Lower leg skin (tissue), 4 donors: ENCODE results near the gene PACRG. TPM values are rescaled to one million over a fixed set of nuclear protein-coding genes. Genes with fewer than 3 reads are reported as not detected.
A peak's percentile ranks its signal among the peaks of the same experiment; 100 is the strongest.

Experiments
- DNase-seq, 2 donors: peaks; one replicate each; pipeline ENCODE4 v3.0.0-alpha.2; 2019; ENCODE audit warnings: low spot score in 2 of 2
- H3K4me3 ChIP-seq: fragments of 200-600 bp; sonication (generic); 2 replicates; pipeline ENCODE4 v1.5.1; 2017; ENCODE audit warnings: mild to moderate bottlenecking, low read depth; ENCODE audit not compliant: poor library complexity, severe bottlenecking
- POLR2A ChIP-seq, 2 donors: fragments of 450-650 bp; IDR thresholded peaks; one replicate each; pipeline ENCODE4 v1.6.1; 2016 to 2017; ENCODE audit warnings: antibody characterized with exemption in 2 of 2, mild to moderate bottlenecking in 1 of 2, moderate library complexity in 1 of 2
- WGBS, 2 donors: methylation state at CpG; one replicate each; pipeline ENCODE4 v1.1.5; 2018; 5-methylcytosine and 5-hydroxymethylcytosine counted together
- intact Hi-C: fragments of 100-400 bp; cut with DNase I; formaldehyde crosslinking; loops from one replicate; pipeline ENCODE4 v1.15.0; 2023; ENCODE audit warnings: low total_unique reads
- total RNA-seq, 4 donors: library from RNA; depleted of rRNA; stranded (reverse); fragments of >200 nt; gene quantifications; one replicate each; pipeline ENCODE4 v1.1.0, GENCODE V29; 2016
- TF ChIP-seq, protein P1 (sequence below), 3 donors: fragments of 450-650 bp; IDR thresholded peaks; one replicate each; pipeline ENCODE4 v1.5.1; 2016; ENCODE audit warnings: antibody characterized with exemption in 3 of 3, mild to moderate bottlenecking in 3 of 3, moderate library complexity in 2 of 3

Gene PACRG
- total RNA-seq, 4 donors from 2014 or later: 0.38 to 3.9 (median 3.4) TPM; not detected in 1

DNA sequence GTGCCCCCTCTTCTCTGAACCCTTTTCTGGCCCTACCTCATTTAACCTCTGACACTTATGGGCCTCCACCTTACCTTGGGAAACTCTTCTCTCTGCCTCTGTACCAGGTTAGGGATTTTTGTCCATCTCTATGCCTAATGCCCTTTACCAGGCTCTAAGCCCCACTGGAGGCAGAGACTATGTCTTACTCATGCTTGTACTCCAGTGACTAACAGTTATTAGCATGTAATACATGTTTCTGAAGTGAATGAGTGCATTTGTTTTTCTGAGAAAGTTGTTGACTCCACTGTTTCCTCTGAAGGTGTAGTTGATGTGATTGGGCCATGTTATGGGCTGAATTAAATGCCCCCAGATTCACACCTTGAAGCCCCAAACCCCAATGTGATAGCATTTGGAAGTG, 234.3 kb downstream of the PACRG start:
- intact Hi-C loops: no loop called here
- H3K4me3 ChIP-seq: no peak overlapping the region
- DNase-seq: no peak
- TF ChIP-seq, protein P1, sequence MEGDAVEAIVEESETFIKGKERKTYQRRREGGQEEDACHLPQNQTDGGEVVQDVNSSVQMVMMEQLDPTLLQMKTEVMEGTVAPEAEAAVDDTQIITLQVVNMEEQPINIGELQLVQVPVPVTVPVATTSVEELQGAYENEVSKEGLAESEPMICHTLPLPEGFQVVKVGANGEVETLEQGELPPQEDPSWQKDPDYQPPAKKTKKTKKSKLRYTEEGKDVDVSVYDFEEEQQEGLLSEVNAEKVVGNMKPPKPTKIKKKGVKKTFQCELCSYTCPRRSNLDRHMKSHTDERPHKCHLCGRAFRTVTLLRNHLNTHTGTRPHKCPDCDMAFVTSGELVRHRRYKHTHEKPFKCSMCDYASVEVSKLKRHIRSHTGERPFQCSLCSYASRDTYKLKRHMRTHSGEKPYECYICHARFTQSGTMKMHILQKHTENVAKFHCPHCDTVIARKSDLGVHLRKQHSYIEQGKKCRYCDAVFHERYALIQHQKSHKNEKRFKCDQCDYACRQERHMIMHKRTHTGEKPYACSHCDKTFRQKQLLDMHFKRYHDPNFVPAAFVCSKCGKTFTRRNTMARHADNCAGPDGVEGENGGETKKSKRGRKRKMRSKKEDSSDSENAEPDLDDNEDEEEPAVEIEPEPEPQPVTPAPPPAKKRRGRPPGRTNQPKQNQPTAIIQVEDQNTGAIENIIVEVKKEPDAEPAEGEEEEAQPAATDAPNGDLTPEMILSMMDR (IDR thresholded peaks at IDR 0.05): no peak
- no peak for TF ChIP-seq POLR2A (IDR thresholded peaks at IDR 0.05)

DNA sequence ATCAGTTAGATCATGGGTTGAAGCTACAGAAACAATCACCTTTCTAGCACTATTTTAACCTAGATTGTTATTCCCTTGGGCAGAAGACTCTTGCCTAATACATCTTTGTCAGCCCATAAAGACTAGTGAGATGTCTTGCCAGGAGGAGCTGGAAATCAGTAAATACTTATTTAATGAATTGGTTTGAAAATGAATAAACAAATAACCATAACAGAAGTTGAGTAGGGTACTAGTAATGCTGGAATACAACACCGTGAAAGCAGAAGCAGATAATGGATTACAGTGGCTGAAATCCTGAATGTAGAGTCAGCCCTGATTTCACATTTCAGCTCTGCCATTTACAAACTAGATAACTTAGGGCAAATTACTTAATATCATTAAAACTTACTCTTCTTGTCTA, 236.1 kb downstream of the PACRG start:
- no peak overlapping the region for H3K4me3 ChIP-seq
- TF ChIP-seq, protein P1 (IDR thresholded peaks at IDR 0.05): no peak
- no peak for TF ChIP-seq POLR2A (IDR thresholded peaks at IDR 0.05)
- intact Hi-C loops: no loop called here
- 65% methylated on average over 1 of the region's 1 CpG for WGBS, 2 donors
- DNase-seq: no peak

DNA sequence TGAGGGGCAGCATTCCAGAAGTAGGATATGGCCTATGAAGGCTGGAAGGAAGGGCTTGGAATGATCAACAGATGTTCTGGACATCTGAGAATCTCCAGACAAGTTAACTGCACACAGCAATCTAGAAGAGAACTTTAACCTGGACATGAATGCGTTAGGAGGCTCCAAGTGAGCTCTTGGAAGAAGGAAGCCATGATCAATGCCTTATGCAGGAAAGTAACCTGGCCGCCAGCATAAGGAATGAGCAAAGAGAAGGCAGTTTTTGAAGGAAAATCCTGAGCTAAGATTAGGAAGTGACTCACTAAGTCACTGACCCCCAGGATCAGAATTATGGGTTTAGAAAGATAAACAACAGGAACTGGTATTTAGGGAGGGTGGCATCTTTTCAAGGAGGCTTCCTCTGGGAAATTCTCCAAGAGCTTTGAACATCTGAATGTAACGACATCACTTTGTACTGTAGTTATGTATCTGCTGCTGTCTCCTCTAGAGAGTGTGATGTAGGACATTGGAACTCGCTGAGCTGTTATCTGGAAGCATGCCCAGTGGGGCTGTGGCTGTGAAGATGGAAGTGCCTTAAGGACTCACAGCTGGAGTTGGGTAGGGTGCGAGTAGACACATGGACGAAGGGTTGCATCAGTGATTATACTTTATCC, 236.8 kb downstream of the PACRG start:
- TF ChIP-seq POLR2A (IDR thresholded peaks at IDR 0.05): no peak
- TF ChIP-seq, protein P1 (IDR thresholded peaks at IDR 0.05): no peak
- DNase-seq: peak; percentile 41 to 90
- no peak overlapping the region for H3K4me3 ChIP-seq
- intact Hi-C loops: no loop called here
- WGBS, 2 donors: 34 to 36% methylated on average over 6 of the region's 6 CpGs

DNA sequence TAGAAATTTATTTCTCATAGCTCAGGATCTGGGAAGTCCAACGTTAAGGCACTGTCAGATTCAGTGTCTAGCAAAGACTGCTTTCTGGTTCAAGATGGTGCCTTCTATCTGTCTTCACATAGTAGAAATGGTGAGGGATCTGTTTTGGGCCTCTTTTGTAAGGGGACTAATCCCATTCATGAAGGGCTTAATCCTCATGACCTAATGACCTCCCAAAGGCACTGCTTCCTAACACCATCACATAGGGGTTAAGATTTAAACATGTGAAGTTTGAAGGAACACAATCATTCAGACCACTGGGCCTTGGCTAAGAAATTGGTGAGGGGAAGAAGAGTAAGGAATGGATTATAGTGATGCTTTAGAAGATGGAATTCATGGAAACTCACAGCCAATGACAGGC, 237.6 kb downstream of the PACRG start:
- intact Hi-C loops: no loop called here
- no peak for DNase-seq
- no peak for TF ChIP-seq POLR2A (IDR thresholded peaks at IDR 0.05)
- TF ChIP-seq, protein P1 (IDR thresholded peaks at IDR 0.05): no peak
- 75 to 87% methylated on average over 1 of the region's 1 CpG for WGBS, 2 donors
- H3K4me3 ChIP-seq: no peak overlapping the region

DNA sequence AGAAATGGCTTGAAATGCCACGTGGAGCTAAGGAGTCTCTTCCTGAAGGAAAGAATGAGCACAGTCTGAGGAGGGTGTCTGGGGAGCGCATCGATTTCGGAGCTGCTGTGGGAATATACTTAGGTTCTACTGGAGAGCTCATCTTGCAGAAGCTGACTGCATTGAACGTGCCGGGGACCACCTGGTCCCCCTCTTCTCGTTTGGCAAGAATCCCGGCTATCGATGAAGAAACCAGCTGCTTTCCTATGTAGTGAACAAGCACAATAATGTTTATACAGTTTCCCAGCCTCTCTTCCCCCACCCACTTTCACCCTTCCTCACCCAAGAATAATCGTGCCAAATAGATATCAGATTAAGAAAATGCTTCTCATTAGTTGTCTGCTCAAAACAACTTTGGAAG, 242.5 kb downstream of the PACRG start:
- H3K4me3 ChIP-seq: no peak overlapping the region
- intact Hi-C loops: no loop called here
- TF ChIP-seq POLR2A (IDR thresholded peaks at IDR 0.05): no peak
- TF ChIP-seq, protein P1 (IDR thresholded peaks at IDR 0.05): no peak
- WGBS, 2 donors: 62 to 81% methylated on average over 10 of the region's 10 CpGs
- no peak for DNase-seq

DNA sequence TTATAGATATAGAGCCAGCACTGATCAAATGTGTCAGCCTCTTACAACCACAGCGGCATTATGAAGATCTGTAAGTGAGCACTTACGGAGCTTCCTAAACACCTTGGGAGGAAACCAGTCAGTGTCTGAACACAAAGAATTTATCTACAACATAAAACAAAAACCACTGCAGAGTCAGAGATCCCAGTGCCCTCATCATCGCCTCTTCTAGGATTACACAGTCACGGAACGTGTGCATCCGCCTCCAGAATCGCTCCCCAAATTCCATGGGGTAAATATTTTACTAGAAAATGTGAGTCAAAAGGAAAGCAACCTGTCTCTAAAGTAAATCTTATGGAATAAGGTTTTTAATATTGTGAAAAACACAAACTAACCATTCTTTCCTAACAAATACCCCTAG, 243.6 kb downstream of the PACRG start:
- 96 to 98% methylated on average over 7 of the region's 7 CpGs for WGBS, 2 donors
- no peak overlapping the region for H3K4me3 ChIP-seq
- TF ChIP-seq POLR2A (IDR thresholded peaks at IDR 0.05): no peak
- TF ChIP-seq, protein P1 (IDR thresholded peaks at IDR 0.05): no peak
- no peak for DNase-seq
- intact Hi-C loops: no loop called here
